ENCODE data around the gene HSD17B11. TPM values are rescaled to one million over a fixed set of nuclear protein-coding genes. Genes with fewer than 3 reads are reported as not detected.
"Not testable (repeated sequence)": the region's sequence is repeated elsewhere in the genome, so short reads cannot be mapped to it uniquely, and the experiment has no call there.

Gene HSD17B11
- total RNA-seq, 1 experiment from 2014 or later: 47.4 TPM

DNA sequence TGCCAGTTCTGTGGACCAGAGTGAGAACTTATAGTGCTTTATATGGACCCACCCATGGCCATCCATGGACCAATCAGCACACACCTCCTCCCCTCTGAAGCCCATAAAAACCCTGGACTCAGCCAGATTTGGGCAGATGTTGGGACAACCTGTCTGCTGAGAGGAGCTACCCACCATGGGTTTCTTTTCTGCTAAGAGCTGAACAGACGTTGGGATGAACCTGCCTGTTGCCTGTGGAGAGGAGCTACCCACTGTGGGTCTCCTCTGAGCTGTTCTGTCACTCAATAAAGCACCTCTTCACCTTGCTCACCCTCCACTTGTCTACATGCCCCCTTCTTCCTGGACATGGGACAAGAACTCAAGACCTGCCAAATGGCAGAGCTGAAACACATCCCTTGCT is 9.0 kb upstream of the HSD17B11 start:
- Histone ChIP-seq H3K79me2 (ENCODE audit: insufficient read depth, low read length) (no peaks in the 10 kb centered on the region), H3K9me2 (ENCODE audit: insufficient read depth) (no peaks in the 10 kb centered on the region), H3K36me3 (ENCODE audit: control insufficient read depth in 1 of 2, insufficient read depth in 2 of 2, low read length in 2 of 2) (no peaks in the 10 kb centered on the region), H2AFZ (ENCODE audit: low read depth, low read length, poor library complexity, severe bottlenecking) (no peak overlapping the region), H3K4me2 (ENCODE audit: low read length) (no peak overlapping the region), H3K27me3 (ENCODE audit: insufficient read depth, low read length) (no peaks in the 10 kb centered on the region), H3K27ac (ENCODE audit: low read depth, low read length) (no peak overlapping the region), H3K9ac (ENCODE audit: low read length) (no peak overlapping the region), H3K4me1 (ENCODE audit: control insufficient read depth in 1 of 2, insufficient read depth in 2 of 2, low read length in 2 of 2) (no peaks in the 10 kb centered on the region), H3K9me3 (ENCODE audit: control insufficient read depth in 1 of 2, insufficient read depth in 1 of 2, low read depth in 1 of 2, low read length in 2 of 2) (no peaks in the 10 kb centered on the region), H3K4me3 (replicated peaks in 1 of 2; ENCODE audit: low read depth in 1 of 2, low read length in 2 of 2) (no peak overlapping the region), H4K20me1 (ENCODE audit: insufficient read depth) (no peaks in the 10 kb centered on the region)
- ATAC-seq (no peak), DNase-seq (ENCODE audit: low read depth, low spot score) (no peak)
- ChIA-PET POLR2A (interaction anchor here (0.8 kb wide), 1 partner anchor 16 kb away, joined by 3 read pairs; no protein-coding TSS in a partner anchor), CTCF (interaction anchor here (1.2 kb wide), 1 partner anchor 9 kb away, joined by 4 read pairs; the partner anchor contains the start of gene HSD17B11), RAD21 (ENCODE audit: low non-redundant PET in 1 of 2, low total read pairs in 2 of 2, uncharacterized antibody in 2 of 2, unreplicated experiment in 2 of 2) (interaction anchor here in 1 of 2 experiments (0.5 kb wide), 1 partner anchor 258 kb away, joined by 3 read pairs; no protein-coding TSS in a partner anchor)
- BruUV-seq (replicated peaks): no TSS peak
- intact Hi-C loops (cut with micrococcal nuclease): no loop called here
- no peak for TF ChIP-seq FOSL1 (IDR thresholded peaks at IDR 0.05; ENCODE audit: low read depth)
- TF ChIP-seq YY1 (IDR thresholded peaks at IDR 0.05; ENCODE audit: extremely low read depth, insufficient replicate concordance, low read depth, low read length): no peak
- no peak for TF ChIP-seq JUND (IDR thresholded peaks at IDR 0.05)
- no peak for TF ChIP-seq ZNF274 (IDR thresholded peaks at IDR 0.05; ENCODE audit: low read depth, low read length)

DNA sequence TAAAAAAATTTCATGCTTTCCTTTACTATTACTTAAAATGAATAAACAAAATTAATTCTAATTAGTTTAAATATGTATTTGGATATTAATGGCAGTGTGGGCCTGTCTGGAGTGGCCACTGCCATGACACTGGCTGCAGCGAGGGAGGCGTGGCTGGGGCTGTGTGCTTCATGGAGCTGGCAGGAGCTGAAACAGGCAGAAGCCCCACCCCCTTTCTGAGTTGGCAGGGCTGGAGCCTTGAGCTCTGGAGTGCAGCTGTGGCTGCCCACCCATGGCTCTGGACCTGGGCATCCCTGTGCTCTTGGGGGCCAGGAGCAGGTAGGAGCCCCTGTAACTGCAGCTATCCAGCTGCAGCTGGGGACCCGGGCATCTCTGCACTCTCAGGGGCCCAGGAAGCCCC is 8.2 kb upstream of the HSD17B11 start:
- Histone ChIP-seq H4K20me1 (ENCODE audit: insufficient read depth) (no peaks in the 10 kb centered on the region), H2AFZ (ENCODE audit: low read depth, low read length, poor library complexity, severe bottlenecking) (no peak overlapping the region), H3K9me2 (ENCODE audit: insufficient read depth) (no peaks in the 10 kb centered on the region), H3K79me2 (ENCODE audit: insufficient read depth, low read length) (no peaks in the 10 kb centered on the region), H3K27me3 (ENCODE audit: insufficient read depth, low read length) (no peaks in the 10 kb centered on the region), H3K4me3 (replicated peaks in 1 of 2; ENCODE audit: low read depth in 1 of 2, low read length in 2 of 2) (no peak overlapping the region), H3K4me2 (ENCODE audit: low read length) (no peak overlapping the region), H3K9me3 (ENCODE audit: control insufficient read depth in 1 of 2, insufficient read depth in 1 of 2, low read depth in 1 of 2, low read length in 2 of 2) (no peaks in the 10 kb centered on the region), H3K9ac (ENCODE audit: low read length) (no peak overlapping the region), H3K27ac (ENCODE audit: low read depth, low read length) (no peak overlapping the region), H3K36me3 (ENCODE audit: control insufficient read depth in 1 of 2, insufficient read depth in 2 of 2, low read length in 2 of 2) (no peaks in the 10 kb centered on the region), H3K4me1 (ENCODE audit: control insufficient read depth in 1 of 2, insufficient read depth in 2 of 2, low read length in 2 of 2) (no peaks in the 10 kb centered on the region)
- ATAC-seq (peak; percentile 84), DNase-seq (ENCODE audit: low read depth, low spot score) (no peak)
- CTCF ChIA-PET: no interaction called here
- POLR2A ChIA-PET: no interaction called here
- RAD21 ChIA-PET (ENCODE audit: low non-redundant PET in 1 of 2, low total read pairs in 2 of 2, uncharacterized antibody in 2 of 2, unreplicated experiment in 2 of 2): no interaction called here
- BruUV-seq (replicated peaks): no TSS peak
- intact Hi-C loops (cut with micrococcal nuclease): no loop called here
- TF ChIP-seq SRF (IDR thresholded peaks at IDR 0.05; ENCODE audit: low read depth): no peak
- TF ChIP-seq ELF1 (IDR thresholded peaks at IDR 0.05; ENCODE audit: borderline replicate concordance, low read depth): no peak
- no peak for TF ChIP-seq RAD21 (IDR thresholded peaks at IDR 0.05; ENCODE audit: low read depth)

GRCh38 chr4:87395851-87396250 is 4.9 kb upstream of the HSD17B11 start:
- POLR2A ChIA-PET; RAD21 ChIA-PET (ENCODE audit: low non-redundant PET in 1 of 2, low total read pairs in 2 of 2, uncharacterized antibody in 2 of 2, unreplicated experiment in 2 of 2): not testable (repeated sequence)

DNA sequence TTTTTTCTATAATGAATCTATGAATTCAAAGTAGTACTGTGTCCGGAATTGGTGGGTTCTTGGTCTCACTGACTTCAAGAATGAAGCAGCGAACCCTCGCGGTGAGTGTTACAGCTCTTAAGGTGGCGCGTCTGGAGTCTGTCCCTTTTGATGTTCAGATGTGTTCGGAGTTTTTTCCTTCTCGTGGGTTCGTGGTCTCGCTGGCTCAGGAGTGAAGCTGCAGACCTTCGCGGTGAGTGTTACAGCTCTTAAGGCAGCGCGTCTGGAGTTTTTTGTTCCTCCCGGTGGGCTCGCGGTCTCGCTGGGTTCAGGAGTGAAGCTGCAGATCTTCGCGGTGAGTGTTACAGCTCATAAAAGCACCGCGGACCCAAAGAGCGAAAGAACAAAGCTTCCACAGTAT is 4.1 kb upstream of the HSD17B11 start:
- H2AFZ ChIP-seq (ENCODE audit: low read depth, low read length, poor library complexity, severe bottlenecking); BruUV-seq (replicated peaks); DNase-seq (ENCODE audit: low read depth, low spot score); H3K9me2 ChIP-seq (ENCODE audit: insufficient read depth); H3K9me3 ChIP-seq (ENCODE audit: control insufficient read depth in 1 of 2, insufficient read depth in 1 of 2, low read depth in 1 of 2, low read length in 2 of 2); ATAC-seq; intact Hi-C loops (cut with micrococcal nuclease); H3K4me1 ChIP-seq (ENCODE audit: control insufficient read depth in 1 of 2, insufficient read depth in 2 of 2, low read length in 2 of 2); CTCF ChIA-PET; RAD21 ChIA-PET (ENCODE audit: low non-redundant PET in 1 of 2, low total read pairs in 2 of 2, uncharacterized antibody in 2 of 2, unreplicated experiment in 2 of 2); H3K27ac ChIP-seq (ENCODE audit: low read depth, low read length); POLR2A ChIA-PET; H3K4me2 ChIP-seq (ENCODE audit: low read length); H3K36me3 ChIP-seq (ENCODE audit: control insufficient read depth in 1 of 2, insufficient read depth in 2 of 2, low read length in 2 of 2); H3K4me3 ChIP-seq (replicated peaks in 1 of 2; ENCODE audit: low read depth in 1 of 2, low read length in 2 of 2); H3K9ac ChIP-seq (ENCODE audit: low read length); H4K20me1 ChIP-seq (ENCODE audit: insufficient read depth); H3K27me3 ChIP-seq (ENCODE audit: insufficient read depth, low read length); H3K79me2 ChIP-seq (ENCODE audit: insufficient read depth, low read length): not testable (repeated sequence)

More at GRCh38 chr4:87395851-87396250, 4.9 kb upstream of the HSD17B11 start:
- H3K9ac ChIP-seq (ENCODE audit: low read length); H3K9me3 ChIP-seq (ENCODE audit: control insufficient read depth in 1 of 2, insufficient read depth in 1 of 2, low read depth in 1 of 2, low read length in 2 of 2); H2AFZ ChIP-seq (ENCODE audit: low read depth, low read length, poor library complexity, severe bottlenecking); H4K20me1 ChIP-seq (ENCODE audit: insufficient read depth); BruUV-seq (replicated peaks); H3K36me3 ChIP-seq (ENCODE audit: control insufficient read depth in 1 of 2, insufficient read depth in 2 of 2, low read length in 2 of 2); H3K27ac ChIP-seq (ENCODE audit: low read depth, low read length); intact Hi-C loops (cut with micrococcal nuclease); H3K4me2 ChIP-seq (ENCODE audit: low read length); H3K4me3 ChIP-seq (replicated peaks in 1 of 2; ENCODE audit: low read depth in 1 of 2, low read length in 2 of 2); CTCF ChIA-PET; H3K9me2 ChIP-seq (ENCODE audit: insufficient read depth); H3K79me2 ChIP-seq (ENCODE audit: insufficient read depth, low read length); DNase-seq (ENCODE audit: low read depth, low spot score); ATAC-seq; H3K4me1 ChIP-seq (ENCODE audit: control insufficient read depth in 1 of 2, insufficient read depth in 2 of 2, low read length in 2 of 2); H3K27me3 ChIP-seq (ENCODE audit: insufficient read depth, low read length): not testable (repeated sequence)
